22Rv1 (cell line): ENCODE data around the gene RGS3.

Experiments
- H3K27ac ChIP-seq: fragments of 450-650 bp; 2 replicates; pipeline ENCODE4 v1.5.1; 2017
- ZFX ChIP-seq: fragments of 450-650 bp; IDR thresholded peaks from 2 replicates; pipeline ENCODE4 v1.6.1; 2017; ENCODE audit warnings: antibody characterized with exemption, borderline replicate concordance
- TF ChIP-seq, protein P1 (sequence below): fragments of 450-650 bp; IDR thresholded peaks from 2 replicates; pipeline ENCODE4 v1.5.1; 2017; ENCODE audit warnings: mild to moderate bottlenecking

RGS3 gene

DNA sequence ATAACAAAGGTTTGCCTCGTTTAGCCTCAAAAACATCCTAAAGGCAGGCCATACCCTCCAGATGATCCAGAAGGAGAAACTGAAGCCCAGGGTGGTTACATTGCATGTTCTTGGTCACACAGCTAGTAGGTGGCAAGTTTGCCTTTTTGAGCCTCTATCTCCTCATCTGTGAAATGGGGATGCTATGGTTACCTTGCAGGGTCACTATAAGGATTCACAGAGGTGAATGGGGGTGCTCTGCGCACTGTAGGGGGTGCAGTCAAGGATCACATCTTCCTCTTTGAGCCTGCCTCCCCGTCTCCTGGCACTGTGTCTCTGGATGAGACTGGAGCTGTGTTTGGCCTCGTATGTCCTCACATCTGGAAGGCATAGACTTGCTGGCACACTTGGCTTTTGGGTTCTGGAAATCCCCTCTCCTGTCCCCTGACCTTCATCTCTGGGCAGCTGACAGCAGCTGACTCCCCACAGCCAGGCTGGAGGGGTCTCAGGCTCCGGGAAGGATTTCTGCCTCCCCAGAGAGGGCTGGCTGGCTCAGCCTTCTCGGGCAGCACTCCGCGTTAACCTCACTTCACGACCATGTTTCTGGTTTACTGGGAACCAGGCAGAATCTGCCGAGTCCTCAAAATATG is 167.7 kb downstream of the RGS3 start:
- H3K27ac ChIP-seq = no peak overlapping the region

DNA sequence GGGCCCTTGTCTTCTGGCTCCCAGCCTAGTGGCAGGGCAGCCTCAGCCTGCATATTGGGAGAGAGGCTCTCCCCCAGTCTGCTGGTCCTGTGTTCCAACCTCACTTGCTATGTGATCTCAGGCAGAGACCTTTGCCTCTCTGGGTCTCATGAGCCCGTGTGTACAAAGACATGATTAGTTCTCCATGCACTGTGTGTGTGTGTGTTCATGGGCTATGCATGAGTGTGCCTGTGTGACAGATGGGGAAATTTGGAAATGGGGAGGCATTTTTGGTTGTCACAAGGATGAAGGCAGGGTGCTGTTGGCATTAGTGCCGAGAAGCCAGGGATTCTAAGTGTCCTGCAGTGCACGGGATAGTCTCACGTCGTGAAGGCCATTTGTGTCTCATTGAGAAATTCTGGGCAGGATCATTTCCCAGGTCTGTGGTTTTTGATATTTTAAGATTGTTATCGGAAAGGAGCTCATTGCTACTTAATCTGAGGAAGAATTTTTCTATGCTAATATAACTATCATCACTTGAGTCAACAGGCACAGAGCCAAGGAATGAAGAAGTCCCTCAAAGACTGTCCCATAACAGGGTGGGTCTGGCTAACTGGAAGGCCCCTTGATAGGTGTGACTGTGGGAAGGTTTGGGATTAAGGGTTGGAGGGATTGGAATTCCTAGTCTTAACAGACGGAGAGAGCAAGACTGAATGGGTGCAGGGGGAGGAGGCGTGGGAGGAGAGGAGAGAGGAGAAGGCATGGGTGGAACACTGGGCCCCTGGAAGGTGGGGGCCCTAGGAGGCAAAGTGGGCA is 168.5 kb downstream of the RGS3 start:
- no peak for TF ChIP-seq ZFX
- TF ChIP-seq, protein P1, sequence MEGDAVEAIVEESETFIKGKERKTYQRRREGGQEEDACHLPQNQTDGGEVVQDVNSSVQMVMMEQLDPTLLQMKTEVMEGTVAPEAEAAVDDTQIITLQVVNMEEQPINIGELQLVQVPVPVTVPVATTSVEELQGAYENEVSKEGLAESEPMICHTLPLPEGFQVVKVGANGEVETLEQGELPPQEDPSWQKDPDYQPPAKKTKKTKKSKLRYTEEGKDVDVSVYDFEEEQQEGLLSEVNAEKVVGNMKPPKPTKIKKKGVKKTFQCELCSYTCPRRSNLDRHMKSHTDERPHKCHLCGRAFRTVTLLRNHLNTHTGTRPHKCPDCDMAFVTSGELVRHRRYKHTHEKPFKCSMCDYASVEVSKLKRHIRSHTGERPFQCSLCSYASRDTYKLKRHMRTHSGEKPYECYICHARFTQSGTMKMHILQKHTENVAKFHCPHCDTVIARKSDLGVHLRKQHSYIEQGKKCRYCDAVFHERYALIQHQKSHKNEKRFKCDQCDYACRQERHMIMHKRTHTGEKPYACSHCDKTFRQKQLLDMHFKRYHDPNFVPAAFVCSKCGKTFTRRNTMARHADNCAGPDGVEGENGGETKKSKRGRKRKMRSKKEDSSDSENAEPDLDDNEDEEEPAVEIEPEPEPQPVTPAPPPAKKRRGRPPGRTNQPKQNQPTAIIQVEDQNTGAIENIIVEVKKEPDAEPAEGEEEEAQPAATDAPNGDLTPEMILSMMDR = no peak
- H3K27ac ChIP-seq = no peak overlapping the region

More for the DNA sequence above, 167.7 kb downstream of the RGS3 start:
- TF ChIP-seq ZFX = no peak
- TF ChIP-seq, protein P1 = no peak

DNA sequence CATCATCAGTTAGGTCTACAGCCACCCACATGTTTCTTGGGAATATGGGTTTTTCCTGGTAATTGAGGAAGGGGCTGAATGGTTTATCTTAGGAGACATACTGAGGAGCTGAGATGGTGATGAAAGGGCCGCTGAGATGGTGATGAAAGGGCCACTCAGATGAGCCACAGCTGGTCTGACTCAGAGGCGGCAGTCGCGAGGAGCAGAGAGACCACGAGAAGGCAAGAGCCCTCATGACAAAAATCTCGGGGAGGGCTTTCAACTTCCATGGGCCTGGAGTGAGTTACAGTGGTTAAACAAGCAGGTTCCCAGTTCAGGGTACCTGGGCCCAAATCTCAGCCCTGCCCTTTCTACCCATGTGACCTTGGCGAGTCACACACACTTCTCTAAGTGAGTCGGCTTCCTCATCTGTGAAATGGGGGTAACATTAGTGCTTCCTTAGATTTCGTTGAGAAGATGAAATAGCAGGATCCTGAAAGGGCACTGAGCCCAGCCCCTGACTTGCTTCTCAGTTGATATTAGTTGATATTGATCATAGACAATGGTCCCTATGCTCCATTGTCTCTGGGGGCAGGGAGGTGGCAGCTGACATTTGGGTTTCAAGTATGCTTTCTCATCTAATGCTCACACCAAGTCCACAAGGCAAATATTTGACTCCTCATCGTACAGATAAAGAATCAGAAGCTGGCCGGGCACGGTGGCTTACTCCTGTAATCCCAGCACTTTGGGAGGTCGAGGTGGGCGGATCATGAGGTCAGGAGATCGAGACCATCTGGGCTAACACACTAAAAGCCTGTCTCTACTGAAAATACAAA is 169.5 kb downstream of the RGS3 start:
- TF ChIP-seq ZFX = no peak
- TF ChIP-seq, protein P1 = no peak
- H3K27ac ChIP-seq = no peak overlapping the region

DNA sequence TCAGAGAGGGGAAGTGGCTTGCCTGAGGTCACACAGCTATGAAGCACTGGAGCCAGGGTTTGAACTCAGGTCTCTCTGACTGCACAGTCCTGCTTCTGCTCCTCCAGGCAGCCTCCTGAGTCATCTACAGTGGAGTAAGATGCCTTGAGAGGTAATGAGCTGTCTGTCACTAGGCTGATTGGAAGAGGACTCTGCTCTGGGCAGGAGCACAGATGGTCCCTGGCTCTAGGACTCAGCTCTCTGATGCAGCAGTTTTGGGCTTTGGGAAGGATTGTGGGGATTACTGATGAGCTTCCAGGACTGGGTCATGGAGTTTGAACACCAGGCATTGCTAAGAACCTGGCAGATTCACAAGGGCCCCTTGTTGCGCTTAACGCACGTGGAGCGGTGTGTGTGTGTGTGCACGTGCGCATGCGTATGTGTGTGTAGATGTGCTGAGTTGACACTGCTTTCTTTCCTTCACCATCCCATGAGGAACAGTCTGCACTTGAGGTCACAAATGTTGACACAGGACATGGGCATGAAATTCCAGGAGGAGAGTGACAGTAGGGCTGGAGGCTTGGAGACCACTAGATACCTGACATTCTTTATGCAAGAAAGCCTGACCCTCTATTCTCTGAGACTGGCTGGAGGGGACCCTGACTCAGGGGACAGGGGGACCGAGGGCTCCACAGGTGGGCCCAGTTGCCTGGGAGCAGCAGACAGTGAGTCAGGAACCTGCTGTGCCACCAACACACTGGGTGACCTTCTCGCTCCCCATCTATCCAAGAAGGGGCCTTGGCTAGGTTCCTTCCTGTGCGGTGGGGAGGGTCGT is 170.5 kb downstream of the RGS3 start:
- no peak overlapping the region for H3K27ac ChIP-seq
- no peak for TF ChIP-seq ZFX
- TF ChIP-seq, protein P1 = no peak

DNA sequence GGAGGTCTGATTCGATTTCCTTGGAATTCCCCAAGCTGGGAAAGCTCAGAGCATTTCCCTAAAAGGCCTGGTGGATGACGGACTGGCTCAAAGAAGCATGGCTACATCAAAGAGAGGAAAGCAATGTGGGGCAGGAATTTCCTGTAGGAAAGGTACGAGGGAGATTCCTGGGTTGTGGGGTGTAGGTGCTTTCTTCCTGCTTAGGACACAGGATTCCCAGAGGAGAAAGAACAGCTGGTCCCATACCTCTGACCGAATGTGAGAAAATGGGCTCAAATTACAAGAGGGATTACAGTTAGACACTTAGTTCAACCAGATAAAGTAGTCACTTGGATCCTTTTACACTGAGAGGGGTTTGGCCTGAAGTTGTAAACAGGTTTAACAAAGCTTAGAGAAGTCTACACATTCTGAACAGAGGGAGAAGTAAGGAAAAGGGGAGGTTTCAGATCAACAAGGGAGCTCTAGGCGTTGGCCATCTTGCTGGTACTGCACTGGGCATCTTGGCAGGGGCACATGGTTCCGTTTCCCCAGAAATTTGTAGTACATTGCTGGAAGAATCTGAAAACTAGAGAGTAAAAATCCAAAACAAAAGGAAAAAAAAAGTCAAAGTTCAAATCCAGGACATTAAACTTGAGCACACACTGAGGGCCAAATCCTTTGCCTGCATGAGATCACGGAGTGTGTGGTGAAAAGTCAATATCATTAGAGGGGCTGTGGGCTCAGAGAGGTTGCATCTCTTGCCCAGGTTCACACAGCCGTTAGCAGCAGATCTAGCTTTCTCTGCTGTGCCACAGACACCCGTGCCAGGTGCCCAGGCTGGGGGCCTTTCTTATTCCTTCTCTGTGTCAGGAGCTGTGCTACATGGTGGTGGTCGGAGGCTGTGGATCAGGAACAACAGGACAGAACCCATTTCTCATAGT is 171.3 kb downstream of the RGS3 start:
- no peak for TF ChIP-seq ZFX
- TF ChIP-seq, protein P1 = no peak
- no peak overlapping the region for H3K27ac ChIP-seq

DNA sequence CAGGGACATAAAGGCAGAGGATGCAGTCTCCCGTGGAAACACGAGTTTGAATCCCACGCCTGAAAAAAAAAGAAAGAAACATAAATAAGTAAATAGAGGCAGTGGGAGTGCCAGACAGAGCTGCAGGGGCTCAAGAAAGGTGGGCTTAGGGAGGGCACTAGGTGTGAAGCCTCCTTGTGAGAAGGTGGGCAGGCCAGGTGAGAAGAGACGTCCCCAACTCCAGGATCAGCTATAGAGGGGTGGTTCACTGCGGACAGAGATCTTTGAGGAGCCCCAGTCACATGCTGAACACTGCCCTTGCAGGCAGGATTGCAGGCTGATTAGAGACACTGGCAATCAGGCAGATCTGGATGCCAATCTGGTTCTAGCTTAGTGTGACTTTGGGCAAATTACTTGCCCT is 172.1 kb downstream of the RGS3 start:
- no peak overlapping the region for H3K27ac ChIP-seq
- TF ChIP-seq, protein P1 = no peak
- no peak for TF ChIP-seq ZFX
